Naive thymus-derived CD8-positive, alpha-beta T cell (primary cell): ENCODE results near the gene IL2RG. TPM values are rescaled to one million over a fixed set of nuclear protein-coding genes. Genes with fewer than 3 reads are reported as not detected.
A peak's percentile ranks its signal among the peaks of the same experiment; 100 is the strongest.

Experiments used
- ATAC-seq, 2 donors: fragments of 150-1000 bp; cut with Tn5 transposase in 1 of 2; sonication (Bioruptor Pico), chemical (Tn5 transposase) in 1 of 2; 1 replicate in 1 of 2; 2 replicates in 1 of 2; pipeline ENCODE4 v1.10.0; 2021; ENCODE audit warnings: mild to moderate bottlenecking in 2 of 2, moderate library complexity in 2 of 2
- POLR2A ChIA-PET: fragments of 350-600 bp; sonication (Branson Sonifier 250); formaldehyde crosslinking; loops from one replicate; lab custom pipeline; 2021; ENCODE audit warnings: antibody characterized with exemption; lab: Charles Lee
- DNase-seq, 10 donors: peaks; one replicate each; pipeline versions ENCODE4 v3.0.0 to v3.0.0-alpha.2; 2020 to 2022
- H3K27ac Mint-ChIP-seq, 10 donors: one replicate each; pipeline ENCODE4 v1.8.0; 2020 to 2022; ENCODE audit warnings: mild to moderate bottlenecking in 10 of 10, mixed read lengths in 10 of 10, moderate library complexity in 4 of 10, inconsistent platforms in 1 of 10
- H3K27me3 Mint-ChIP-seq, 5 donors: one replicate each; pipeline ENCODE4 v1.8.0; 2021 to 2022; ENCODE audit warnings: mixed read lengths in 5 of 5
- H3K36me3 Mint-ChIP-seq, 3 donors: one replicate each; pipeline ENCODE4 v1.8.0; 2020 to 2022; ENCODE audit warnings: mixed read lengths in 3 of 3, mild to moderate bottlenecking in 2 of 3, inconsistent platforms in 1 of 3
- H3K4me1 Mint-ChIP-seq, 4 donors: one replicate each; pipeline ENCODE4 v1.8.0; 2021 to 2022; ENCODE audit warnings: mixed read lengths in 4 of 4
- H3K4me3 Mint-ChIP-seq, 10 donors: one replicate each; pipeline ENCODE4 v1.8.0; 2020 to 2022; ENCODE audit warnings: mild to moderate bottlenecking in 10 of 10, mixed read lengths in 10 of 10, moderate library complexity in 6 of 10, inconsistent platforms in 1 of 10
- H3K9me3 Mint-ChIP-seq, 9 donors: one replicate each; pipeline ENCODE4 v1.8.0; 2020 to 2022; ENCODE audit warnings: mixed read lengths in 9 of 9, mild to moderate bottlenecking in 3 of 9, inconsistent platforms in 1 of 9, moderate library complexity in 1 of 9
- polyA plus RNA-seq, 3 donors: library from polyadenylated mRNA; unstranded; fragments of 300-500 nt; fragmentation: Illumina TruSeq; gene quantifications; one replicate each; pipeline ENCODE4 v1.2.3, GENCODE V29; 2021
- total RNA-seq, 8 experiments: library from RNA in 2 of 8; stranded (reverse) in 2 of 8; gene quantifications; one replicate each; pipeline ENCODE4 v1.2.3 and lab custom pipeline; 2021 to 2026

The IL2RG gene
- total and polyA plus RNA-seq, 5 experiments from 2014 or later, result 286 to 951 (median 920) TPM

DNA sequence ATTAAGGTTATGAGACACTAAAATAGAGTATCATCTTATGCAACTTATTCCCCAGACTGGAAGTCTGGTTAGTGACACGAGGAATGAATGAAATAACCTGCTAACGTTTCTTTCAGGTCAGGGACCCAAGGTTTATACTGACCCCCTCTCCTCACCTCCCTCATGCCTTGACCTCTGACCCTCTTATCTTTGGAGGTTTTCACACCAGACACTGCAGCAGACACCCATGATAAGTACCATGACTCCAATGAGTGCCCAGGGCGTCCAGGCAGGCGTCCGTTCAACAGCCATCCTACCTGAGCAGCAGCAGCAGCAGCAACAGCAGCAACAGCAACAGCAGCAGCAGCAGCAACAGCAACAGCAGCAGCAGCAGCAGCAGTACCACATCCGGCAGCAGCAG, 29.1 kb upstream of the IL2RG start:
- POLR2A ChIA-PET, result interaction anchor here (0.7 to 1.1 kb wide), 2 partner anchors 38 to 220 kb away, joined by 3 to 4 read pairs; no protein-coding TSS in a partner anchor
- ATAC-seq, result peak in 1 of 2 donors; percentile 25
- peak in 1 of 10 donors; percentile 8 for DNase-seq
- Mint-ChIP-seq H3K4me1 (peaks cover 11 to 22% (median 17%) of the 10 kb centered on the region in 4 donors), H3K27ac (peak overlapping the region in 8 of 10 donors; percentile 63 to 94 (median 83)), H3K9me3 (no peaks in the 10 kb centered on the region), H3K4me3 (peak overlapping the region in 7 of 10 donors; percentile 15 to 50 (median 42)), H3K27me3 (no peaks in the 10 kb centered on the region), H3K36me3 (peaks cover 0 to 63% (median 2%) of the 10 kb centered on the region in 3 donors)

DNA sequence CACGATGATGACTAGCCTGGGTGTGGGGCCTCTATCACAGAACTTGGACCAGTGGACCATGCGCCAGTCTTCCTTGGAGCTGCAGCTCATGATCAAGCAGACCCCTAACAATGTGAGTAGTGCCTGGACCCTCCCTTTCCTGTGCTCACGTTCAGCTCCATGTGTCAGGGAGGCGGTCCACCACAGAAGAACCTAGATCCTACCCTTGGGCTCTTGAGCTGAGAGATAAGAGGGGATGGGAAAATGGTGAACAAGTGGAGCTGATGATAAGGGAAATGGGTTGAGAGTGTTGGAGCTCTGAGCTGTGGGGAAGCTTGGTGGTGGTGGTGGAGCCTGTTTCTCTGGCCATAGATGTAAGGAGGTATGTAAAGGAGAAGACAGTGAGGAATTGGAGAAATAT, 20.1 kb upstream of the IL2RG start:
- H3K27ac Mint-ChIP-seq, result peak overlapping the region in 3 of 10 donors; percentile 40 to 49 (median 42)

DNA sequence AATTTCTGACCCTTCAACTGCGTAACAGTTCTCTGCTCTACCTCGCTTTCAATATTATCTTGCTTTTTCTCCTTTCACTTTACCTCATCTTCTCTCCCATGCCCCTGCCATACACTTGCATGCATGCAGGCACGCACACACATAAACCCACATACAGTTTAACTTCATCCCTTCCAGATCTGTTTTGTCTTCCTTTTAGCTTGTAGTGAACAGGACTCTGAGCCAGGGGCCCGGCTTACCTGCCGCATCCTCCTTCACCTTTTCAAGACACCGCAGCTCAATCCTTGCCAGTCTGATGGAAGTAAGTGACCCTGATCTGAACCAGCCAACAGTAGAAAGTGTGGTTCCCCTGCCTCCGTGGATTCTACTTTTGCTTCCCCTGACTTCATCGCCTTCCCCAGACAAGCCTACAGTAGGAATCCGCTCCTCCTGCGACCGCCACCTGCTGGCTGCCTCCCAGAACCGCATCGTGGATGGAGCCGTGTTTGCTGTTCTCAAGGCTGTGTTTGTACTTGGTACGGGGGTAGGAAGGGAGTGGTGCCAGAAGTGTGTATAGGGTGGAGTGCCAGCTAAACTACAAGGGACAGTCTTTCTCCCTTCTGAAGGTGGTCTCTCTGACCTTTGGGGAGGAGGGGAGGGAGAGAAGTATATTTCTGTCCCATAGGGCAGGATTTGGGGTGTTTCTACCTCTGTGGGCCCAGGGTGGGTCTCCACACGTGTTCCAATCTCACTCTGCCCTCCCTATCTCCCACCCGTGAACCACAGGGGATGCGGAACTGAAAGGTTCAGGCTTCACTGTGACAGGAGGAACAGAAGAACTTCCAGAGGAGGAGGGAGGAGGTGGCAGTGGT, 17.8 kb upstream of the IL2RG start:
- H3K27ac Mint-ChIP-seq, result peak overlapping the region; percentile 70 to 93 (median 84)
- H3K4me3 Mint-ChIP-seq, result peak overlapping the region in 7 of 10 donors; percentile 3 to 60 (median 38)
- peaks cover 0 to 1% (median 0%) of the 10 kb centered on the region in 9 donors for H3K9me3 Mint-ChIP-seq
- DNase-seq (peak; percentile 61 to 86 (median 74)), ATAC-seq (peak; percentile 94 to 95)
- POLR2A ChIA-PET, result interaction anchor here (1.3 to 6.4 kb wide), 5 partner anchors 11 to 31 kb away, joined by 3 to 58 read pairs (median 8); partner anchors contain the start of genes IL2RG and MED12
- H3K4me1 Mint-ChIP-seq, result peaks cover 16 to 26% (median 20%) of the 10 kb centered on the region in 4 donors
- no peaks in the 10 kb centered on the region for H3K27me3 Mint-ChIP-seq
- peaks cover 0 to 80% (median 0%) of the 10 kb centered on the region in 3 donors for H3K36me3 Mint-ChIP-seq

More for the DNA sequence above, 20.1 kb upstream of the IL2RG start:
- H3K9me3 Mint-ChIP-seq, result peaks cover 0 to 1% (median 0%) of the 10 kb centered on the region in 9 donors
- peaks cover 0 to 82% (median 0%) of the 10 kb centered on the region in 3 donors for H3K36me3 Mint-ChIP-seq
- no peak for ATAC-seq
- H3K4me1 Mint-ChIP-seq, result peaks cover 15 to 19% (median 19%) of the 10 kb centered on the region in 4 donors
- no peaks in the 10 kb centered on the region for H3K27me3 Mint-ChIP-seq
- H3K4me3 Mint-ChIP-seq, result no peak overlapping the region
- DNase-seq, result no peak
- POLR2A ChIA-PET, result interaction anchor here (0.7 to 6.4 kb wide), 4 partner anchors 18 to 49 kb away, joined by 3 to 58 read pairs (median 4); no protein-coding TSS in a partner anchor

DNA sequence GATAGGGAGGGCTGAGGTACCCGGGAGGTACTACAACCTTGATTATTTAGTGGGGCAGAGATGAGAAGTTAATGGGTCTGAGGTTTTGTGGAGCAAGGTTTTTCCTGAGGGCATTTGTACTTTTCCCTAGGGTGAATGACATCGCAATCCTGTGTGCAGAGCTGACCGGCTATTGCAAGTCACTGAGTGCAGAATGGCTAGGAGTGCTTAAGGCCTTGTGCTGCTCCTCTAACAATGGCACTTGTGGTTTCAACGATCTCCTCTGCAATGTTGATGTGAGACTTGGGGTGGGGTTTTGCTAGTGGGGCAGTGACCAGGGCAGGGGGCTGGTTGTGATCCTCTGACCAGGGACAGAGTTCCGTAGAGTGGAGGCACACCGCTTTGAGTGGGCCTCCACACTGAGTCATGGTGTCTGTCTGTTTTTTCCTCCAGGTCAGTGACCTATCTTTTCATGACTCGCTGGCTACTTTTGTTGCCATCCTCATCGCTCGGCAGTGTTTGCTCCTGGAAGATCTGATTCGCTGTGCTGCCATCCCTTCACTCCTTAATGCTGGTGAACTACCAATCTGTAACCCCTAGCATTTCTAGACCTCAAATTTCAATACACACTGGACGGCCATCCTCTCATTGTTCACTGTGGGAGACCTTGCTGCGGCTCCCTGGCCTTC, 16.9 kb upstream of the IL2RG start:
- H3K9me3 Mint-ChIP-seq, result peaks cover 0 to 1% (median 0%) of the 10 kb centered on the region in 9 donors
- ATAC-seq (no peak), DNase-seq (no peak)
- H3K4me1 Mint-ChIP-seq, result peaks cover 18 to 26% (median 20%) of the 10 kb centered on the region in 4 donors
- H3K36me3 Mint-ChIP-seq, result peaks cover 0 to 82% (median 0%) of the 10 kb centered on the region in 3 donors
- peak overlapping the region in 8 of 10 donors; percentile 5 to 88 (median 80) for H3K27ac Mint-ChIP-seq
- POLR2A ChIA-PET, result interaction anchor here (1.3 to 6.4 kb wide), 5 partner anchors 10 to 30 kb away, joined by 3 to 58 read pairs (median 8); partner anchors contain the start of genes IL2RG and MED12
- H3K27me3 Mint-ChIP-seq, result no peaks in the 10 kb centered on the region
- H3K4me3 Mint-ChIP-seq, result no peak overlapping the region

DNA sequence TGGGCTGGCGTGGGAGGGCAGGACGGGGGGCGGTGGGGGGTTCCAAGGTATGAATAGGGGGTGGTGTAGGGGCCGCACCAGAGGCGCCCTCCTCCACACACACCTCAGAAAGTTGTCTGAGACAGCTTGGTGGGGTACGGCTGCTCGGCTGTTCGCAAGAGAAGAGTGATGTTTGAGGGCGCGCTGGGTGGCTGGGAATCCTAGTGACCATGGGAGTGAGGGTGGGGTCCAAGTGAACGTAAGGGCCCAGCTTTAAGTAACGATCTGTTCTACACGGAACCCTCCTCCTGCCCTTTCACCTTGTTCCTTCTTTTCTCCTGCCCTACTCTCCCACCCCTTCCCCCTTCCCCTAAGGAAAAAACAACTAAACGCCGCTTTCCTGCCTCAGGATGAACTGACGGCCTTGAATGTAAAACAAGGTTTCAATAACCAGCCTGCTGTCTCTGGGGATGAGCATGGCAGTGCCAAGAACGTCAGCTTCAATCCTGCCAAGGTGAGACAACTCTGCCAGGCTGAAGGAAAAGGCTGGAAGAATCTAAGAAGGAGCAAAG, 7.7 kb upstream of the IL2RG start:
- Mint-ChIP-seq H3K4me1 (peaks cover 9 to 32% (median 25%) of the 10 kb centered on the region in 4 donors), H3K4me3 (peak overlapping the region; percentile 82 to 94 (median 87)), H3K27ac (peak overlapping the region; percentile 70 to 97 (median 92)), H3K27me3 (no peaks in the 10 kb centered on the region), H3K36me3 (peaks cover 0 to 35% (median 2%) of the 10 kb centered on the region in 3 donors), H3K9me3 (no peaks in the 10 kb centered on the region)
- POLR2A ChIA-PET, result interaction anchor here (0.6 to 5.0 kb wide), 9 partner anchors 8 to 247 kb away, joined by 4 to 134 read pairs (median 10); partner anchors contain the start of genes CXorf65, FOXO4, IL2RG and TAF1
- ATAC-seq (peak; percentile 20 to 36), DNase-seq (peak in 1 of 10 donors; percentile 11)

DNA sequence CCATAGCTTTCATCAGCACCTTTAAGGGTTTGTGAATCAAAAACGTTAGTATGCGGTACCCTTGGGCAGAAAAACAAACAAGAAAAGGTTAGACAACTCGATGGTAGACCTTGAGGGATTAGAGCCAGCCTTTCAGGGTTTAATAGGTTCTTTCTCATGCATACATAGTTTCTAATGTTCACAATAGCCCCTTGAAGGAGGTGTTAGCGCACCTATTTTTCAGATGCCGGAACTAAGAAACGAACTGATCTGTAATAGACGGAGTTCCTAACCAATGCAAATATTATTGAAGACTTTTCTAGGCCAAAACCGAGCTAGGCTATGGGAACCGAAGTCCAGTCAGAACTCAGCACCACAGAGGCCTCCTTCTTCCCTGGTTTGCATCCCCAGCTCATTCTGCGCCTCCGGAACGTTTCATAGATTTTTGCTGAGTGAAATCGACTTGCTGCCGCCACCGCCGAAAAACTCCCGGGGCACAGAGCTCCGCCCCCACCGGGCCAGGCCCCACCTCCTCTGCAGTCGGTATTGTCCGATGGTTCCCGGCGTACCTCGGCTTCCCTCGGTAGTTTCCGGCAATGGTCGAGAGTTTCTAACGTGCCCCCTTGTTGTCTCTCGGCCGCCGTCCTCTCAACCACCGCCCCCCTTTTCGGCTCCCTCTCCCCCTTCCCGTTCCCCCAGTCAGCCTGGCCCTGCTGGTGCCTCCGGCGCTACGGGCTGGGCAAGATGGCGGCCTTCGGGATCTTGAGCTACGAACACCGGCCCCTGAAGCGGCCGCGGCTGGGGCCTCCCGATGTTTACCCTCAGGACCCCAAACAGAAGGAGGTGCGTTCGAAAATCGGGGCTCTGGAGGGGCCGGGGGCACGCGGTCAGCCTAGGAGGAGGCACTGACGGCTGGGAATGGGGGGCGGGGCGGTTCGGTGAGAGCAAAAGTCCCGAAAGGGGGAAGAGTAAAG, 6.9 kb upstream of the IL2RG start, which contains the start of gene MED12:
TSS of gene MED12 (plus strand) at position 565 of the 953 bp plus-strand sequence. CDS start at position 724, 159 bp downstream.
- DNase-seq, result peak; percentile 69 to 88 (median 78)
- peak; percentile 94 to 96 for ATAC-seq
- Mint-ChIP-seq H3K27me3 (no peaks in the 10 kb centered on the region), H3K4me1 (peaks cover 7 to 37% (median 30%) of the 10 kb centered on the region in 4 donors), H3K36me3 (peaks cover 0 to 29% (median 4%) of the 10 kb centered on the region in 3 donors), H3K9me3 (no peaks in the 10 kb centered on the region), H3K4me3 (peak within 1 kb of the TSS; percentile 82 to 94 (median 87)), H3K27ac (peak within 1 kb of the TSS; percentile 88 to 97 (median 94))
- POLR2A ChIA-PET, result interaction anchor here (0.7 to 5.0 kb wide), 8 partner anchors 10 to 663 kb away, joined by 4 to 134 read pairs (median 10); partner anchors contain the start of genes CXorf65, FOXO4 and TAF1

DNA sequence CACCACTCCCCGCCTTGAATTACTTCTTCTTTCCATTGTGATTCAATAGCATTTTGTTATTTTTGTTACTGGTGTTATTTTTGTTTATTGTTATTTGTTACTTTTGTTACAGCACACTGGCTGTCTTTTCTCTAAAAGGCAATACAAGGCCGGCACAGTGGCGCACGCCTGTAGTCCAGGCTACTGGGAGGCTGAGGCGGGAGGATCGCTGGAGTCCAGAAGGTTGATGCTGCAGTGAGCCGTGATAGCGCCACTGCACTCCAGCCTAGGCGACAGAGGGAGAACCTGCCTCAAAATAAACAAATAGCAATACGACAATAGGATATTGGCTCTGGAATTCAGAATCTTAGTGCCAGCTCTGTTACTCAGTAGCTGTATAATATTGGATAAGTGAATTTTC, 6.0 kb upstream of the IL2RG start:
- POLR2A ChIA-PET, result interaction anchor here (1.5 to 5.0 kb wide), 4 partner anchors 11 to 249 kb away, joined by 11 to 134 read pairs (median 24); partner anchors contain the start of genes CXorf65, FOXO4 and TAF1
- Mint-ChIP-seq H3K4me3 (peak overlapping the region in 1 of 10 donors; percentile 8), H3K27me3 (no peaks in the 10 kb centered on the region), H3K9me3 (no peaks in the 10 kb centered on the region), H3K27ac (peak overlapping the region; percentile 48 to 88 (median 75)), H3K4me1 (peaks cover 5 to 38% (median 33%) of the 10 kb centered on the region in 4 donors), H3K36me3 (peaks cover 0 to 19% (median 2%) of the 10 kb centered on the region in 3 donors)
- DNase-seq (no peak), ATAC-seq (no peak)

DNA sequence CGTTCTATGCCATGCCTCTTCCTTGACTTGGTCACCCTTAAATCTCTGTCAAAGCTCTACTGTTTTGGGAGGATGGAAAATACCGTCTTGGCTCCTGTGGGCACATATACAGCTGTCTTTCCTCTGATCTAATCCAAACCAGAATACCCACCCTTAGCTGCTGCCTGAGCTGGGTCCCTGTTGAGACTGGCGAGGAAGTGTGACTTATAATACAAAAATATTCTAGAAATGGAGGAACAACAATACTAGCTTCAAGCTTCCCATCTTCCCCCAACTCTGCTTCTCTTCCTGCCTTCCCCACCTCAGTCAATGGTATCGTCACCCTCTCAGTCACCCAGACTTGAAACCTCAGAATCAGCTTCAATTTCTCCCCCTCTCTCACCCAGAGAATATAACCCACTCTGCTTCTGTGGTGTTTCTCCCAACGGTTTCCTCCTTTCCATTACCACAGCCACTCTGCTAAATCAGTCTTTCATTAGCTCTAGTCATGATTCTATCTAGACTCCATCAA, 599 bp upstream of the IL2RG start:
- Mint-ChIP-seq H3K4me1 (peaks cover 22 to 53% (median 40%) of the 10 kb centered on the region in 4 donors), H3K27me3 (peaks cover 0 to 2% (median 0%) of the 10 kb centered on the region in 5 donors), H3K27ac (peak overlapping the region; percentile 94 to 100 (median 98)), H3K9me3 (no peaks in the 10 kb centered on the region), H3K36me3 (peaks cover 16 to 39% (median 30%) of the 10 kb centered on the region in 3 donors), H3K4me3 (peak overlapping the region; percentile 83 to 98 (median 96))
- ATAC-seq (peak; percentile 57 to 65), DNase-seq (peak in 2 of 10 donors; percentile 16 to 36)
- POLR2A ChIA-PET, result interaction anchor here (0.7 to 3.1 kb wide), 13 partner anchors 8 to 422 kb away, joined by 3 to 82 read pairs (median 6); partner anchors contain the start of genes FOXO4, OGT, SNX12 and TAF1

DNA sequence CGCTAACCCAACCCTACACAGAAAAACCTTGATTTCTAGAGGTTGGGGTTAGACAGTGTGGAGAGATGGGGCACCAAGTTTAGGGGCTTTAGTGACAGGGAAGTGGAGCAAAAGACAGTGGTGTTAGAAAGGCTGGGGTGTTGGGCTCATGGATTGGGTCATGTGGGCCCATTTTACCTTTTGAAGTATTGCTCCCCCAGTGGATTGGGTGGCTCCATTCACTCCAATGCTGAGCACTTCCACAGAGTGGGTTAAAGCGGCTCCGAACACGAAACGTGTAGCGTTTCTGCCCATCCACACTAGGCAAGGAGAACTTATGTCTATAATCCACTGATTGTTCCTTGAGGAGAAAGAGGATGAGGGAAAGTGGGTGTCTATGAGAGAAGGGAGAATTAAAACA, 2.3 kb downstream of the IL2RG start:
- Mint-ChIP-seq H3K27ac (peak overlapping the region; percentile 94 to 100 (median 98)), H3K27me3 (peaks cover 0 to 2% (median 0%) of the 10 kb centered on the region in 5 donors), H3K4me3 (peak overlapping the region; percentile 83 to 98 (median 96)), H3K4me1 (peaks cover 32 to 77% (median 62%) of the 10 kb centered on the region in 4 donors), H3K9me3 (no peaks in the 10 kb centered on the region), H3K36me3 (peaks cover 16 to 54% (median 35%) of the 10 kb centered on the region in 3 donors)
- DNase-seq (no peak), ATAC-seq (no peak)
- POLR2A ChIA-PET, result interaction anchor here (10.6 kb wide), 1 partner anchor 9 kb away, joined by 134 read pairs; the partner anchor contains the start of gene MED12

DNA sequence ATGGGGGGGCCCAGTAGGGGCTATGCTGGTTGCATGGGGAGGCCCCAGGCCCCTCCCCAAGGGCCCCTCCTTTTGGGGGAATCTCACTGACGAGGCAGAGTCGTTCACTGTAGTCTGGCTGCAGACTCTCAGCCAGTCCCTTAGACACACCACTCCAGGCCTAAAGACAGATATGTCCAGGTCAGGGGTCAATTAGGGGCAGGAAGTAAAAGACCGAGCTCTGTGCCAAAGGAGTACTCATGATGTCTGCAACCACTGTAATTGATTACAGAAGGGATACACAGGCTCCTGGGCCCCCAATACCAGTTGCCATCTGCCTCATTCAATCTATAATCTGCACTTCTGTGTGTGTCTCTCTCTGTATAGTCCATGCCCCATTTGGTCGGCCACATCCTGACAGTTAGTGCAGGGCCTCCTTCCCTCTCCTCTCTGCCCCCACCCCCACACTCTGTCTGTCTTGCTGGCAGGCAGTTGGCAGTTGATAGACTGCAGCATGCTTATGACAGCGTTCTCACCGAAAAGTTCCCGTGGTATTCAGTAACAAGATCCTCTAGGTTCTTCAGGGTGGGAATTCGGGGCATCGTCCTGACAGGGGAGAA, 3.5 kb downstream of the IL2RG start:
- no peaks in the 10 kb centered on the region for H3K9me3 Mint-ChIP-seq
- H3K4me3 Mint-ChIP-seq, result peak overlapping the region; percentile 83 to 98 (median 96)
- H3K27ac Mint-ChIP-seq, result peak overlapping the region; percentile 94 to 100 (median 98)
- ATAC-seq, result peak in 1 of 2 donors; percentile 12
- POLR2A ChIA-PET, result interaction anchor here (1.0 to 10.6 kb wide), 2 partner anchors 8 to 11 kb away, joined by 5 to 134 read pairs; partner anchors contain the start of gene MED12
- peaks cover 0 to 2% (median 0%) of the 10 kb centered on the region in 5 donors for H3K27me3 Mint-ChIP-seq
- peaks cover 37 to 82% (median 66%) of the 10 kb centered on the region in 4 donors for H3K4me1 Mint-ChIP-seq
- peaks cover 16 to 54% (median 33%) of the 10 kb centered on the region in 3 donors for H3K36me3 Mint-ChIP-seq
- DNase-seq, result peak in 8 of 10 donors; percentile 11 to 80 (median 44)
